Measurements from ENCODE around the gene CACNG1.

CACNG1 gene

GRCh38 chr17:67066717-67067116 lies 22.4 kb downstream of the CACNG1 start:
- no peak overlapping the region for H2AFZ ChIP-seq (ENCODE audit: low read depth, low read length)
- no peak overlapping the region for H2BK5ac ChIP-seq (ENCODE audit: low read depth, low read length, poor library complexity, severe bottlenecking)
- H3K18ac ChIP-seq (ENCODE audit: low read depth in 1 of 2, low read length in 2 of 2): no peak overlapping the region
- no peak overlapping the region for H2BK120ac ChIP-seq (ENCODE audit: low read depth, low read length)
- H2AK5ac ChIP-seq (ENCODE audit: low read length, severe bottlenecking): no peak overlapping the region
- H2BK15ac ChIP-seq (ENCODE audit: low read depth, poor library complexity, severe bottlenecking): no peak overlapping the region
- H3K27me3 ChIP-seq (ENCODE audit: control insufficient read depth in 1 of 2, insufficient read depth in 1 of 2, low read length in 2 of 2): no peaks in the 10 kb centered on the region
- H3K9ac ChIP-seq (ENCODE audit: low read length): no peak overlapping the region
- H3K23ac ChIP-seq (ENCODE audit: low read length in 2 of 2): no peak overlapping the region
- H3K36me3 ChIP-seq (ENCODE audit: control insufficient read depth in 1 of 2, insufficient read depth in 2 of 2, low read depth in 1 of 2, low read length in 2 of 2): no peaks in the 10 kb centered on the region
- no peak overlapping the region for H2BK12ac ChIP-seq (ENCODE audit: low read length in 2 of 2)
- no peak overlapping the region for H4K8ac ChIP-seq (ENCODE audit: low read length)
- no peaks in the 10 kb centered on the region for H3K4me1 ChIP-seq (ENCODE audit: control insufficient read depth, insufficient read depth, low read depth, low read length)
- no peak overlapping the region for H3K14ac ChIP-seq (ENCODE audit: low read length in 2 of 2)
- H3K4ac ChIP-seq (ENCODE audit: low read depth in 1 of 2, low read length in 2 of 2): no peak overlapping the region
- no peak overlapping the region for H4K91ac ChIP-seq (ENCODE audit: low read length)
- peaks cover 4% of the 10 kb centered on the region for H3K79me1 ChIP-seq (replicated peaks; ENCODE audit: low read length, poor library complexity, severe bottlenecking)
- no peak overlapping the region for H3K27ac ChIP-seq (ENCODE audit: low read length, poor library complexity, severe bottlenecking)
- H3K4me3 ChIP-seq (ENCODE audit: insufficient read depth in 1 of 2, low read depth in 1 of 2, low read length in 2 of 2): no peak overlapping the region
- no peaks in the 10 kb centered on the region for H3K9me3 ChIP-seq (ENCODE audit: control insufficient read depth, low read length)
- no peak for DNase-seq
- H3K4me2 ChIP-seq (ENCODE audit: low read length, poor library complexity, severe bottlenecking): no peak overlapping the region
- 72% methylated on average over 2 of the region's 2 CpGs for WGBS

GRCh38 chr17:67067571-67068482 lies 23.5 kb downstream of the CACNG1 start:
- 97% methylated on average over 13 of the region's 13 CpGs for WGBS
- Histone ChIP-seq H3K79me1 (replicated peaks; ENCODE audit: low read length, poor library complexity, severe bottlenecking) (peaks cover 9% of the 10 kb centered on the region), H3K36me3 (ENCODE audit: control insufficient read depth in 1 of 2, insufficient read depth in 2 of 2, low read depth in 1 of 2, low read length in 2 of 2) (peaks cover 5 to 7% of the 10 kb centered on the region in 2 experiments), H3K23ac (ENCODE audit: low read length in 2 of 2) (no peak overlapping the region), H3K4ac (ENCODE audit: low read depth in 1 of 2, low read length in 2 of 2) (no peak overlapping the region), H2AFZ (ENCODE audit: low read depth, low read length) (no peak overlapping the region), H3K9me3 (ENCODE audit: control insufficient read depth, low read length) (no peaks in the 10 kb centered on the region), H3K14ac (ENCODE audit: low read length in 2 of 2) (no peak overlapping the region), H4K91ac (ENCODE audit: low read length) (no peak overlapping the region), H4K8ac (ENCODE audit: low read length) (no peak overlapping the region), H2AK5ac (ENCODE audit: low read length, severe bottlenecking) (no peak overlapping the region), H2BK5ac (ENCODE audit: low read depth, low read length, poor library complexity, severe bottlenecking) (no peak overlapping the region), H2BK12ac (ENCODE audit: low read length in 2 of 2) (no peak overlapping the region), H3K18ac (ENCODE audit: low read depth in 1 of 2, low read length in 2 of 2) (no peak overlapping the region), H3K27ac (ENCODE audit: low read length, poor library complexity, severe bottlenecking) (no peak overlapping the region), H3K4me3 (ENCODE audit: insufficient read depth in 1 of 2, low read depth in 1 of 2, low read length in 2 of 2) (no peak overlapping the region), H3K4me2 (ENCODE audit: low read length, poor library complexity, severe bottlenecking) (no peak overlapping the region), H3K9ac (ENCODE audit: low read length) (no peak overlapping the region), H2BK120ac (ENCODE audit: low read depth, low read length) (no peak overlapping the region), H2BK15ac (ENCODE audit: low read depth, poor library complexity, severe bottlenecking) (no peak overlapping the region), H3K4me1 (ENCODE audit: control insufficient read depth, insufficient read depth, low read depth, low read length) (no peaks in the 10 kb centered on the region), H3K27me3 (ENCODE audit: control insufficient read depth in 1 of 2, insufficient read depth in 1 of 2, low read length in 2 of 2) (no peaks in the 10 kb centered on the region)
- DNase-seq: no peak

- Histone ChIP-seq H3K27me3 (ENCODE audit: control insufficient read depth in 1 of 2, insufficient read depth in 1 of 2, low read length in 2 of 2) (no peaks in the 10 kb centered on the region), H3K36me3 (ENCODE audit: control insufficient read depth in 1 of 2, insufficient read depth in 2 of 2, low read depth in 1 of 2, low read length in 2 of 2) (peaks cover 5 to 14% of the 10 kb centered on the region in 2 experiments), H3K79me1 (replicated peaks; ENCODE audit: low read length, poor library complexity, severe bottlenecking) (peaks cover 10% of the 10 kb centered on the region), H3K23ac (ENCODE audit: low read length in 2 of 2) (no peak overlapping the region), H2AK5ac (ENCODE audit: low read length, severe bottlenecking) (no peak overlapping the region), H3K9ac (ENCODE audit: low read length) (no peak overlapping the region), H2BK120ac (ENCODE audit: low read depth, low read length) (no peak overlapping the region), H4K91ac (ENCODE audit: low read length) (no peak overlapping the region), H3K18ac (ENCODE audit: low read depth in 1 of 2, low read length in 2 of 2) (no peak overlapping the region), H3K4me3 (ENCODE audit: insufficient read depth in 1 of 2, low read depth in 1 of 2, low read length in 2 of 2) (no peak overlapping the region), H3K27ac (ENCODE audit: low read length, poor library complexity, severe bottlenecking) (no peak overlapping the region), H3K4me2 (ENCODE audit: low read length, poor library complexity, severe bottlenecking) (no peak overlapping the region), H3K9me3 (ENCODE audit: control insufficient read depth, low read length) (no peaks in the 10 kb centered on the region), H3K14ac (ENCODE audit: low read length in 2 of 2) (no peak overlapping the region), H2AFZ (ENCODE audit: low read depth, low read length) (no peak overlapping the region), H2BK15ac (ENCODE audit: low read depth, poor library complexity, severe bottlenecking) (no peak overlapping the region), H3K4ac (ENCODE audit: low read depth in 1 of 2, low read length in 2 of 2) (no peak overlapping the region), H2BK12ac (ENCODE audit: low read length in 2 of 2) (no peak overlapping the region), H2BK5ac (ENCODE audit: low read depth, low read length, poor library complexity, severe bottlenecking) (no peak overlapping the region), H4K8ac (ENCODE audit: low read length) (no peak overlapping the region), H3K4me1 (ENCODE audit: control insufficient read depth, insufficient read depth, low read depth, low read length) (no peaks in the 10 kb centered on the region)
- 72% methylated on average over 3 of the region's 3 CpGs for WGBS
- DNase-seq: peak; percentile 5
Observed at GRCh38 chr17:67068999-67069398, 24.6 kb downstream of the CACNG1 start.

GRCh38 chr17:67069603-67070136 lies 25.3 kb downstream of the CACNG1 start:
- H4K91ac ChIP-seq (ENCODE audit: low read length): no peak overlapping the region
- no peak overlapping the region for H2AFZ ChIP-seq (ENCODE audit: low read depth, low read length)
- H3K27ac ChIP-seq (ENCODE audit: low read length, poor library complexity, severe bottlenecking): no peak overlapping the region
- H3K14ac ChIP-seq (ENCODE audit: low read length in 2 of 2): no peak overlapping the region
- no peak overlapping the region for H2BK15ac ChIP-seq (ENCODE audit: low read depth, poor library complexity, severe bottlenecking)
- H3K4me3 ChIP-seq (ENCODE audit: insufficient read depth in 1 of 2, low read depth in 1 of 2, low read length in 2 of 2): no peak overlapping the region
- no peak overlapping the region for H2BK12ac ChIP-seq (ENCODE audit: low read length in 2 of 2)
- no peak overlapping the region for H2BK120ac ChIP-seq (ENCODE audit: low read depth, low read length)
- H3K79me1 ChIP-seq (replicated peaks; ENCODE audit: low read length, poor library complexity, severe bottlenecking): peaks cover 10% of the 10 kb centered on the region
- no peak for DNase-seq
- WGBS: 100% methylated on average over 3 of the region's 5 CpGs
- H2BK5ac ChIP-seq (ENCODE audit: low read depth, low read length, poor library complexity, severe bottlenecking): no peak overlapping the region
- peaks cover 5 to 20% of the 10 kb centered on the region in 2 experiments for H3K36me3 ChIP-seq (ENCODE audit: control insufficient read depth in 1 of 2, insufficient read depth in 2 of 2, low read depth in 1 of 2, low read length in 2 of 2)
- H3K18ac ChIP-seq (ENCODE audit: low read depth in 1 of 2, low read length in 2 of 2): no peak overlapping the region
- H3K4ac ChIP-seq (ENCODE audit: low read depth in 1 of 2, low read length in 2 of 2): no peak overlapping the region
- H4K8ac ChIP-seq (ENCODE audit: low read length): no peak overlapping the region
- no peaks in the 10 kb centered on the region for H3K4me1 ChIP-seq (ENCODE audit: control insufficient read depth, insufficient read depth, low read depth, low read length)
- no peak overlapping the region for H2AK5ac ChIP-seq (ENCODE audit: low read length, severe bottlenecking)
- H3K4me2 ChIP-seq (ENCODE audit: low read length, poor library complexity, severe bottlenecking): no peak overlapping the region
- no peak overlapping the region for H3K9ac ChIP-seq (ENCODE audit: low read length)
- H3K9me3 ChIP-seq (ENCODE audit: control insufficient read depth, low read length): no peaks in the 10 kb centered on the region
- no peak overlapping the region for H3K23ac ChIP-seq (ENCODE audit: low read length in 2 of 2)
- no peaks in the 10 kb centered on the region for H3K27me3 ChIP-seq (ENCODE audit: control insufficient read depth in 1 of 2, insufficient read depth in 1 of 2, low read length in 2 of 2)
